K562 (cell line): Measurements from ENCODE around the gene PCF11.

Experiments
- CUX1 ChIP-seq: fragments of 200-800 bp; sonication (Bioruptor generic); IDR thresholded peaks from 2 replicates; pipeline ENCODE4 v1.6.1; 2016; ENCODE audit warnings: missing genetic modification characterization, missing compliant biosample characterization
- FOXK1 ChIP-seq: sonication (generic); formaldehyde crosslinking; IDR thresholded peaks from 2 replicates; pipeline ENCODE4 v1.8.0; 2022; ENCODE audit warnings: missing genetic modification reagents, mild to moderate bottlenecking, borderline replicate concordance
- NCOA6 ChIP-seq: fragments of 450-650 bp; IDR thresholded peaks from 2 replicates; pipeline ENCODE4 v1.6.1; 2017; ENCODE audit warnings: mild to moderate bottlenecking
- POLR2A ChIP-seq: fragments of 450-650 bp; conservative IDR thresholded peaks from 2 replicates; pipeline ENCODE4 v1.6.1; 2016
- POLR2AphosphoS5 ChIP-seq: IDR thresholded peaks from 2 replicates; pipeline ENCODE4 v1.6.1; 2011; ENCODE audit warnings: mild to moderate bottlenecking, low read depth, low read length, moderate library complexity; ENCODE audit not compliant: control insufficient read depth, insufficient read depth
- RBM22 ChIP-seq: fragments of 200-400 bp; formaldehyde crosslinking; IDR thresholded peaks from 2 replicates; pipeline ENCODE4 v1.6.1; 2018; ENCODE audit warnings: low read length, low read depth; ENCODE audit not compliant: poor library complexity, severe bottlenecking
- ZFP30 ChIP-seq: fragments of 250-450 bp; sonication (Bioruptor Pico); IDR thresholded peaks from 2 replicates; pipeline ENCODE4 v1.8.0; 2022; ENCODE audit warnings: moderate library complexity, mild to moderate bottlenecking, inconsistent platforms, borderline replicate concordance

- TF ChIP-seq POLR2AphosphoS5 (no peak), NCOA6 (no peak), CUX1 (no peak), ZFP30 (CRISPR knock-in tag) (no peak), FOXK1 (CRISPR knock-in tag) (no peak), POLR2A (no peak), RBM22 (no peak)
Measured at GRCh38 chr11:83122766-83123165, 34.2 kb upstream of the PCF11 start.
